CD4-positive, alpha-beta memory T cell (primary cell): ENCODE measurements around the gene ZMYND15. TPM values are rescaled to one million over a fixed set of nuclear protein-coding genes. Genes with fewer than 3 reads are reported as not detected.

ENCODE experiments used
- CTCF ChIA-PET: fragments of 350-600 bp; sonication (Branson Sonifier 250); formaldehyde crosslinking; loops from one replicate; lab custom pipeline; 2021; ENCODE audit warnings: inconsistent platforms; ENCODE audit not compliant: partially characterized antibody; lab: Charles Lee
- POLR2A ChIA-PET: fragments of 350-600 bp; sonication (Branson Sonifier 250); formaldehyde crosslinking; loops from one replicate; lab custom pipeline; 2021; ENCODE audit not compliant: partially characterized antibody; lab: Charles Lee
- DNase-seq, 5 donors: peaks; one replicate each; pipeline versions ENCODE4 v3.0.0 to v3.0.0-alpha.2; 2020 to 2022; ENCODE audit warnings: mixed read lengths in 1 of 5
- H3K27ac ChIP-seq: one replicate; pipeline ENCODE4 v1.7.0; 2013; ENCODE audit warnings: low read depth, low read length
- H3K27me3 ChIP-seq: 2 replicates; pipeline ENCODE4 v1.7.0; 2013; ENCODE audit warnings: mild to moderate bottlenecking, low read length, moderate library complexity; ENCODE audit not compliant: insufficient read depth
- H3K36me3 ChIP-seq: 2 replicates; pipeline ENCODE4 v1.7.0; 2013; ENCODE audit warnings: mild to moderate bottlenecking, low read length, moderate library complexity; ENCODE audit not compliant: insufficient read depth
- H3K4me1 ChIP-seq: 2 replicates; pipeline ENCODE4 v1.7.0; 2013; ENCODE audit warnings: mild to moderate bottlenecking, low read length, moderate library complexity; ENCODE audit not compliant: insufficient read depth
- H3K4me3 ChIP-seq, 2 donors: one replicate each; pipeline ENCODE4 v1.7.0; 2013; ENCODE audit warnings: low read length in 2 of 2, mild to moderate bottlenecking in 1 of 2
- H3K9me3 ChIP-seq, 2 donors: one replicate each; pipeline ENCODE4 v1.7.0; 2013; ENCODE audit warnings: low read length in 2 of 2, control low read depth in 1 of 2; ENCODE audit not compliant: control insufficient read depth in 1 of 2
- H3K27ac Mint-ChIP-seq, 7 donors: one replicate each; pipeline ENCODE4 v1.8.0; 2020 to 2021; ENCODE audit warnings: mixed read lengths in 7 of 7, mild to moderate bottlenecking in 6 of 7, inconsistent platforms in 3 of 7, moderate library complexity in 3 of 7
- H3K27me3 Mint-ChIP-seq, 2 donors: one replicate each; pipeline ENCODE4 v1.8.0; 2020 to 2021; ENCODE audit warnings: mixed read lengths in 2 of 2
- H3K36me3 Mint-ChIP-seq, 2 donors: one replicate each; pipeline ENCODE4 v1.8.0; 2020 to 2021; ENCODE audit warnings: mixed read lengths in 2 of 2, inconsistent platforms in 1 of 2, mild to moderate bottlenecking in 1 of 2
- H3K4me1 Mint-ChIP-seq, 4 donors: one replicate each; pipeline ENCODE4 v1.8.0; 2020 to 2021; ENCODE audit warnings: mixed read lengths in 4 of 4, mild to moderate bottlenecking in 1 of 4
- H3K4me3 Mint-ChIP-seq, 8 donors: one replicate each; pipeline ENCODE4 v1.8.0; 2020 to 2021; ENCODE audit warnings: mixed read lengths in 8 of 8, mild to moderate bottlenecking in 7 of 8, moderate library complexity in 6 of 8, inconsistent platforms in 3 of 8
- H3K9me3 Mint-ChIP-seq, 8 donors: one replicate each; pipeline ENCODE4 v1.8.0; 2020 to 2021; ENCODE audit warnings: mixed read lengths in 8 of 8, mild to moderate bottlenecking in 5 of 8, inconsistent platforms in 3 of 8, moderate library complexity in 1 of 8
- intact Hi-C: fragments of 100-400 bp; cut with micrococcal nuclease; formaldehyde crosslinking; loops from one replicate; pipeline ENCODE4 v1.15.1; 2023
- polyA plus RNA-seq, 2 donors: library from polyadenylated mRNA; unstranded; fragments of 300-500 nt; fragmentation: Illumina TruSeq; gene quantifications; one replicate each; pipeline ENCODE4 v1.2.3, GENCODE V29; 2021
- total RNA-seq, 2 experiments: library from RNA; stranded (reverse); gene quantifications; one replicate each; pipeline ENCODE4 v1.2.3, GENCODE V29; 2021

Gene ZMYND15
- total and polyA plus RNA-seq, 4 experiments from 2014 or later: 0.15 to 0.44 (median 0.41) TPM; not detected in 1

GRCh38 chr17:4728124-4728523 is 11.5 kb upstream of the ZMYND15 start:
- H3K27ac Mint-ChIP-seq: no peak overlapping the region
- H3K27me3 Mint-ChIP-seq: no peaks in the 10 kb centered on the region
- Histone ChIP-seq H3K4me3 (no peak overlapping the region), H3K36me3 (peaks cover 4% of the 10 kb centered on the region), H3K4me1 (peaks cover 17% of the 10 kb centered on the region), H3K27me3 (no peaks in the 10 kb centered on the region), H3K9me3 (no peaks in the 10 kb centered on the region), H3K27ac (no peak overlapping the region)
- H3K4me1 Mint-ChIP-seq: peaks cover 9 to 26% (median 16%) of the 10 kb centered on the region in 4 donors
- no peak for DNase-seq
- H3K4me3 Mint-ChIP-seq: no peak overlapping the region
- POLR2A ChIA-PET: interaction anchor here (1.1 kb wide), 1 partner anchor 17 kb away, joined by 3 read pairs; no protein-coding TSS in a partner anchor
- H3K9me3 Mint-ChIP-seq: no peaks in the 10 kb centered on the region
- peaks cover 0 to 4% of the 10 kb centered on the region in 2 donors for H3K36me3 Mint-ChIP-seq
- intact Hi-C loops: no loop called here
- CTCF ChIA-PET: no interaction called here

- POLR2A ChIA-PET: interaction anchor here (3.9 kb wide), 1 partner anchor 20 kb away, joined by 52 read pairs; the partner anchor contains the start of gene ARRB2
- H3K27ac Mint-ChIP-seq: peak overlapping the region in 1 of 7 donors; percentile 90
- DNase-seq: no peak
Observed at GRCh38 chr17:4733073-4733531, 6.5 kb upstream of the ZMYND15 start.

GRCh38 chr17:4734857-4735475 is 4.7 kb upstream of the ZMYND15 start:
- no peak overlapping the region for H3K27ac Mint-ChIP-seq
- H3K36me3 Mint-ChIP-seq: peaks cover 0 to 4% of the 10 kb centered on the region in 2 donors
- Histone ChIP-seq H3K9me3 (no peaks in the 10 kb centered on the region), H3K27ac (no peak overlapping the region), H3K4me1 (peaks cover 30% of the 10 kb centered on the region), H3K27me3 (no peaks in the 10 kb centered on the region), H3K4me3 (no peak overlapping the region), H3K36me3 (peaks cover 4% of the 10 kb centered on the region)
- CTCF ChIA-PET: interaction anchor here (1.2 to 2.1 kb wide), 3 partner anchors 25 to 55 kb away, joined by 3 to 12 read pairs (median 4); no protein-coding TSS in a partner anchor
- no peak for DNase-seq
- peak overlapping the region in 1 of 8 donors; percentile 43 for H3K4me3 Mint-ChIP-seq
- peaks cover 0 to 3% of the 10 kb centered on the region in 2 donors for H3K27me3 Mint-ChIP-seq
- intact Hi-C loops: loop anchor here (5.0 kb wide), 1 partner anchor 207 kb away; the partner anchor contains the start of genes RNF167 and SLC25A11
- H3K9me3 Mint-ChIP-seq: no peaks in the 10 kb centered on the region
- peaks cover 14 to 43% (median 24%) of the 10 kb centered on the region in 4 donors for H3K4me1 Mint-ChIP-seq
- POLR2A ChIA-PET: interaction anchor here (1.1 to 1.3 kb wide), 2 partner anchors 13 to 23 kb away, joined by 4 to 5 read pairs; no protein-coding TSS in a partner anchor

More at GRCh38 chr17:4733073-4733531, 6.5 kb upstream of the ZMYND15 start:
- Histone ChIP-seq H3K4me1 (peaks cover 18% of the 10 kb centered on the region), H3K36me3 (peaks cover 4% of the 10 kb centered on the region), H3K27me3 (no peaks in the 10 kb centered on the region), H3K4me3 (no peak overlapping the region), H3K27ac (no peak overlapping the region), H3K9me3 (no peaks in the 10 kb centered on the region)
- CTCF ChIA-PET: interaction anchor here (1.1 to 3.1 kb wide), 6 partner anchors 18 to 149 kb away, joined by 3 to 28 read pairs (median 10); partner anchors contain the start of genes ARRB2 and GLTPD2
- no peaks in the 10 kb centered on the region for H3K9me3 Mint-ChIP-seq
- no peaks in the 10 kb centered on the region for H3K27me3 Mint-ChIP-seq
- H3K4me1 Mint-ChIP-seq: peaks cover 9 to 32% (median 16%) of the 10 kb centered on the region in 4 donors
- H3K4me3 Mint-ChIP-seq: peak overlapping the region in 2 of 8 donors; percentile 51 to 67
- H3K36me3 Mint-ChIP-seq: peaks cover 0 to 4% of the 10 kb centered on the region in 2 donors
- intact Hi-C loops: loop anchor here (5.0 kb wide), 1 partner anchor 209 kb away; the partner anchor contains the start of genes RNF167 and SLC25A11

- Mint-ChIP-seq H3K4me3 (peak overlapping the region in 2 of 8 donors; percentile 15 to 57), H3K27me3 (peaks cover 0 to 3% of the 10 kb centered on the region in 2 donors), H3K27ac (peak overlapping the region in 3 of 7 donors; percentile 31 to 66 (median 38)), H3K36me3 (peaks cover 0 to 4% of the 10 kb centered on the region in 2 donors), H3K9me3 (no peaks in the 10 kb centered on the region), H3K4me1 (peaks cover 15 to 41% (median 23%) of the 10 kb centered on the region in 4 donors)
- Histone ChIP-seq H3K36me3 (peaks cover 4% of the 10 kb centered on the region), H3K9me3 (no peaks in the 10 kb centered on the region), H3K4me3 (no peak overlapping the region), H3K27me3 (no peaks in the 10 kb centered on the region), H3K27ac (no peak overlapping the region), H3K4me1 (peaks cover 32% of the 10 kb centered on the region)
- intact Hi-C loops: no loop called here
- ChIA-PET CTCF (interaction anchor here (1.0 to 2.1 kb wide), 3 partner anchors 25 to 54 kb away, joined by 3 to 12 read pairs (median 4); partner anchors contain the start of gene ARRB2), POLR2A (interaction anchor here (1.4 kb wide), 1 partner anchor 54 kb away, joined by 5 read pairs; no protein-coding TSS in a partner anchor)
- DNase-seq: no peak
Observed at GRCh38 chr17:4735876-4736651, 3.6 kb upstream of the ZMYND15 start.

- Mint-ChIP-seq H3K4me1 (peaks cover 10 to 22% (median 16%) of the 10 kb centered on the region in 4 donors), H3K36me3 (no peaks in the 10 kb centered on the region), H3K9me3 (no peaks in the 10 kb centered on the region), H3K27me3 (peaks cover 1 to 6% of the 10 kb centered on the region in 2 donors), H3K4me3 (peak overlapping the region; percentile 87 to 95 (median 92)), H3K27ac (peak overlapping the region; percentile 77 to 97 (median 93))
- Histone ChIP-seq H3K9me3 (no peaks in the 10 kb centered on the region), H3K27me3 (no peaks in the 10 kb centered on the region), H3K4me1 (peaks cover 19% of the 10 kb centered on the region), H3K36me3 (no peaks in the 10 kb centered on the region), H3K27ac (peak overlapping the region; percentile 25), H3K4me3 (peak overlapping the region in 1 of 2 donors; percentile 67)
- peak; percentile 22 to 56 (median 43) for DNase-seq
- intact Hi-C loops: loop anchor here (1.0 to 2.0 kb wide), 2 partner anchors 28 to 144 kb away; partner anchors contain the start of gene ARRB2
- ChIA-PET POLR2A (interaction anchor here (0.8 to 1.9 kb wide), 5 partner anchors 23 to 52 kb away, joined by 3 to 6 read pairs (median 4); no protein-coding TSS in a partner anchor), CTCF (interaction anchor here (0.6 to 1.6 kb wide), 5 partner anchors 23 to 142 kb away, joined by 3 to 6 read pairs (median 3); partner anchors contain the start of genes ARRB2 and PELP1)
Observed at GRCh38 chr17:4738136-4739121, 1.2 kb upstream of the ZMYND15 start.

- ChIA-PET POLR2A (interaction anchor here (0.8 to 1.7 kb wide), 4 partner anchors 24 to 208 kb away, joined by 3 to 6 read pairs (median 4); partner anchors contain the start of genes ARRB2 and PFN1), CTCF (no interaction called here)
- Mint-ChIP-seq H3K9me3 (no peaks in the 10 kb centered on the region), H3K27ac (peak overlapping the region; percentile 65 to 90 (median 82)), H3K4me3 (peak overlapping the region; percentile 83 to 90 (median 87)), H3K4me1 (peaks cover 10 to 22% (median 13%) of the 10 kb centered on the region in 4 donors), H3K36me3 (no peaks in the 10 kb centered on the region), H3K27me3 (peaks cover 1 to 6% of the 10 kb centered on the region in 2 donors)
- no peak for DNase-seq
- Histone ChIP-seq H3K9me3 (no peaks in the 10 kb centered on the region), H3K4me1 (peaks cover 19% of the 10 kb centered on the region), H3K27me3 (no peaks in the 10 kb centered on the region), H3K27ac (no peak overlapping the region), H3K36me3 (no peaks in the 10 kb centered on the region), H3K4me3 (peak overlapping the region in 1 of 2 donors; percentile 67)
- intact Hi-C loops: no loop called here
Observed at GRCh38 chr17:4740025-4740351, 355 bp downstream of the ZMYND15 start.
